Bronchial epithelial cell (primary cell): ENCODE measurements around the gene LRRC17. TPM values are rescaled to one million over a fixed set of nuclear protein-coding genes. Genes with fewer than 3 reads are reported as not detected.
A peak's percentile ranks its signal among the peaks of the same experiment; 100 is the strongest.

Source experiments
- DNase-seq: peaks from one replicate; pipeline ENCODE4 v3.0.0-alpha.2; 2010; ENCODE audit warnings: low read depth
- FAIRE-seq: peaks from 2 replicates; lab custom pipeline; 2011; peaks lifted over from hg19 to GRCh38; lab: Jason Lieb, UNC
- H3K27me3 ChIP-seq: 2 replicates; pipeline ENCODE4 v1.5.1; 2011; ENCODE audit warnings: low read length; ENCODE audit not compliant: control insufficient read depth, insufficient read depth
- H3K36me3 ChIP-seq: 2 replicates; pipeline ENCODE4 v1.5.1; 2011; ENCODE audit warnings: low read length; ENCODE audit not compliant: control insufficient read depth, insufficient read depth
- H3K4me3 ChIP-seq: 2 replicates; pipeline ENCODE4 v1.5.1; 2011; ENCODE audit warnings: mild to moderate bottlenecking, low read depth, low read length, control low read depth
- total RNA-seq: library from RNA; depleted of rRNA; stranded (reverse); fragments of >200 nt; gene quantifications from 2 replicates; pipeline ENCODE4 v1.2.1, GENCODE V29; 2014
- TF ChIP-seq, protein P1 (sequence below): IDR thresholded peaks from 2 replicates; pipeline ENCODE4 v1.5.1; 2011; ENCODE audit warnings: mild to moderate bottlenecking, moderate library complexity, low read length, control low read depth, inconsistent platforms; ENCODE audit not compliant: insufficient read depth, severe bottlenecking

LRRC17 gene
- total RNA-seq, 1 donor from 2014 or later = 0.26 TPM

DNA sequence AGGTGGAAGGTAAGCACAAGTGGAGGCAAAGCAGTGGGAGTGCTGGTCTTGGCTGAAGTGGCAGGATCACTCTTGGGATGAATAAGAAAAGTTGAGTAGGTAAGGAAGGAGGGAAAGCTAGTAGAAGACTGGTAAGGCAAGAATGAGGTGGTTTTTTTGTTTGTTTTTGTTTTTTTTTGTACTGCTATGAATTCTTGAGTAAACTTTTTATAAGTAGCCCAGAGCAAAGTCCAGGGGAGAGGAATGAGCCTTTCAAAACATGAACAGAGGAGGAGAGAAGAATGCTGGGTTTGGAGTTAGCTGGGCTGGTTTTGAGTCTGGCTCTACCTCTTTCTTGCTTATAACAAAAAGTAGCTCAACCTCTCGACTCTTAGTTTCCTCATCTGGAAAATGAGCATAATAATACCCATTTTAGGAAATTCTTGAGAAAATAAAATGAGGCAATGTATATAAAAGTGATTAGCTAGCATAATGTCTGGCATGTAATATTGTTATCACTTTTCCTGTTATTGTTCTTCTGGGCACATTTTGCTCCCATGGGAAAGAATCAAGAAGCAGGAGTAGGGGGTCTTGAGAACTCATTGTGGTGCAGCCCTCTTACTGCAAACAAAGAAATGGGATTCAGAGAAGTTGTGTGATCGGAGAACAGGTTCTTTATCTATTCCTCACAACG, 24.1 kb upstream of the LRRC17 start:
- Histone ChIP-seq H3K4me3 (no peak overlapping the region), H3K36me3 (no peaks in the 10 kb centered on the region), H3K27me3 (no peaks in the 10 kb centered on the region)
- no peak for DNase-seq
- FAIRE-seq = no peak
- TF ChIP-seq, protein P1, sequence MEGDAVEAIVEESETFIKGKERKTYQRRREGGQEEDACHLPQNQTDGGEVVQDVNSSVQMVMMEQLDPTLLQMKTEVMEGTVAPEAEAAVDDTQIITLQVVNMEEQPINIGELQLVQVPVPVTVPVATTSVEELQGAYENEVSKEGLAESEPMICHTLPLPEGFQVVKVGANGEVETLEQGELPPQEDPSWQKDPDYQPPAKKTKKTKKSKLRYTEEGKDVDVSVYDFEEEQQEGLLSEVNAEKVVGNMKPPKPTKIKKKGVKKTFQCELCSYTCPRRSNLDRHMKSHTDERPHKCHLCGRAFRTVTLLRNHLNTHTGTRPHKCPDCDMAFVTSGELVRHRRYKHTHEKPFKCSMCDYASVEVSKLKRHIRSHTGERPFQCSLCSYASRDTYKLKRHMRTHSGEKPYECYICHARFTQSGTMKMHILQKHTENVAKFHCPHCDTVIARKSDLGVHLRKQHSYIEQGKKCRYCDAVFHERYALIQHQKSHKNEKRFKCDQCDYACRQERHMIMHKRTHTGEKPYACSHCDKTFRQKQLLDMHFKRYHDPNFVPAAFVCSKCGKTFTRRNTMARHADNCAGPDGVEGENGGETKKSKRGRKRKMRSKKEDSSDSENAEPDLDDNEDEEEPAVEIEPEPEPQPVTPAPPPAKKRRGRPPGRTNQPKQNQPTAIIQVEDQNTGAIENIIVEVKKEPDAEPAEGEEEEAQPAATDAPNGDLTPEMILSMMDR = no peak

DNA sequence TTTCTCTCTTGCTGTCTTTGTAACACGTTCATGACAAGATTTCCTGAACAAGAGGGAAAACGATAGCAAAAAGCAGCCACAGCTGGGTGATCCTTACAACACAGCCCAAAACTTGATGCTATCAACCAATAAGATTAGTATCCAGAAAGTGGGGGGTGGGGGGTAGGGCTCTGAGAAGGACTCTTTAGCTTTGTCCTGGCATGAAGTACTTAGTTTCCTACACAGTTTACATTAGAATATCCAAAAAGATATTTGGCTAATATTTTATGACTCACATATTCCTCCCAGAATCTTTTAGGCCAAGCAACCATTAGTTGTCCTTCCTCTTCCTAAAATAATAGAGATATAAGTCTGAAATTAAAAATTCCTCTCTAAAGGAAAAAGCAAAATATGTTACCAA, 22.9 kb upstream of the LRRC17 start:
- TF ChIP-seq, protein P1 = no peak
- Histone ChIP-seq H3K4me3 (no peak overlapping the region), H3K36me3 (no peaks in the 10 kb centered on the region), H3K27me3 (no peaks in the 10 kb centered on the region)
- FAIRE-seq (no peak), DNase-seq (no peak)

DNA sequence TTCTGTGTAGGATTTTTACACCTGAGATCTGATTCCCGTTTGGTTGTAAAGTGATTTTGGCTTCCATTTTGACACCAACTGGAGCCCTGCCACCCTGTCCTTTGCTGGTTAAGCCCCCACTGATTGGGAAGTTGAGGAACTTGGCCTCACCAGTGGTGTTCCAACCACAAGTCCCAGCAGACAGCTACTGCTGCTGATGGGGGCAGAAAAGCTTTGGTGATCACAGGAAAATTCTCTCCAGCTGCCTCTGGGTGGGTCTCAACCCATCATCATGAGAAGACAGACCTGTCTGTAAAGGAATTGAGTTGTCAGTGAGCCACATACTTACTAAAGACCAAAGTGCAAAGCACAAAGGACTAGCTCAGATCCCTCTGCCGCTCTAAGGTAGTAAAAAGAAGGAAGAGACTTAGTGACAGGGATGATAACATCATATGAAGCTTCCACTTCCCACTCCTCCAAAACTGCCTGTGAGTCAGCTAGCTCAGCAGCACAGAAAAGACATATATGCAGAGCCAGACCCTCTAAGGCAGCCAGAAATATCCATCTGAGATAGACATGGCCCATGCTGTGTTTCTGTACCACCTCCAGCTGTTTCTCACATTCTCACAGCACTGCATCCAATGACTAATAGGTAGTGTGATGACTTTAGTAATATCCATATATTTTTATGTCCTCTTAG, 22.4 kb upstream of the LRRC17 start:
- TF ChIP-seq, protein P1 = no peak
- FAIRE-seq = peak; percentile 40

DNA sequence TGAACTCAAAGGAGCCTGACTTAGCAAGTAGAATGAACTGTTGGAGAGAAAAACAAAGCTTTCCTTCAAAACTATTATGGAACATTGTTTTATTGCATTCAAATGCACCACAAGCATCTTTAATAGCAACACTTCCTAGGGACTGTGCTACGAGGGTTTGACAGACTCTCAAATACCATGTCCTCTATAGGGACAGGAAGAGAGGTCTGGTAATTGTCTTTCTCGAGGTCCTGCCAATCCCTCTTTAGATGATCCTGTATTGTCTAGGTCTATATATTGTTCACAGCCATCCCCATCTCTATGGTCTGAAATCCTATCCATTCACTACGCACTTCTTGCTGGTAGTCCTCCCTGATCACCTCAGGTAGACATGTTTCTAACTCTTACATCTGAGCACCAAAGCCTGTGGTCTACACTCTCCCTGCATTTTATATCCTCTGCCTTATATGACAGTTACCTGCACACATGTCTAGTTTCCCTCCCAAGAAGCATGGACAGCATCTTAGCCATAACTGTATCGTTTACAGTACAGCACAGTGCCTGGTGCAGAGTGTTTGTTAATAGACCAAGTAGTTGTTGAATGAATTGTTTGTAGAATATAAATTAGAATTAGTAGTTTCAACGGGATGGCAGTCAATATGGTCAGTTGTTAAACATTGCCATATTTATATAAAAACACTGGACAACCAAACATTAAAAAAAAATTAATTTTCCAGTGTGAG, 21.7 kb upstream of the LRRC17 start:
- Histone ChIP-seq H3K36me3 (no peaks in the 10 kb centered on the region), H3K27me3 (no peaks in the 10 kb centered on the region), H3K4me3 (no peak overlapping the region)
- TF ChIP-seq, protein P1 = no peak
- no peak for FAIRE-seq
- no peak for DNase-seq

More for the DNA sequence above, 22.4 kb upstream of the LRRC17 start:
- Histone ChIP-seq H3K27me3 (no peaks in the 10 kb centered on the region), H3K36me3 (no peaks in the 10 kb centered on the region), H3K4me3 (no peak overlapping the region)
- no peak for DNase-seq

DNA sequence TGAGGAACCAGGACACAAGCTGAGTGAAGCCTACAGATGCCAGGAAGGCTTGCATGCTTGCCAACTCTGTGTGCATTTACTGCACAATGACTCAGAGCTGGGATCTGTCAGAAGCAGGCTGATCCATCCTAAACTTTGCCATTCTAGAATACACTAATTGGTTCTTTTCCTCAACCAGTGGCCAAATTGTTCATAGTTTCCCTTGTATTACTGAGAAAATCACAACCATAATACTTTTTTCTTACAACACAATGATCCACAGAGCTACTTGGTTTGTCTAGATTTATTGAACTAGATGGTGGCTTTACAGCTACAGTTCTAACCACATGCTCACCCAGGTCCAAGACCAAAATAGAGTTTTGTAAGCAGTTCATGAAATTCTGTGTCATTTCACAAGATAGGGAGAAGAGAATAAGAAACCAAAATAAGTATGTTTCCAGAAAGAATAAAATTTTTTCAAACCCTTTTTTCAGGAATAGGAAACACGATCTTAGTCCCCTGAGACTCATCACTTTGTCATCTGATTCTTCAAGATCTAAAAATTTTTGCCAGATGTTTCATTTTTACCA, 21.0 kb upstream of the LRRC17 start:
- peak; percentile 83 for DNase-seq
- no peak overlapping the region for H3K4me3 ChIP-seq
- TF ChIP-seq, protein P1 = no peak
- FAIRE-seq = no peak
- H3K27me3 ChIP-seq = no peaks in the 10 kb centered on the region
- H3K36me3 ChIP-seq = no peaks in the 10 kb centered on the region
